HUES6 (cell line): Measurements from ENCODE around the gene CCNI2.
A peak's percentile ranks its signal among the peaks of the same experiment; 100 is the strongest.

Experiments used
- H3K27ac ChIP-seq: 2 replicates; pipeline ENCODE4 v1.7.0; 2013; ENCODE audit warnings: low read depth, mild to moderate bottlenecking, low read length, inconsistent platforms
- H3K27me3 ChIP-seq: 2 replicates; pipeline ENCODE4 v1.6.1; 2013; ENCODE audit warnings: low read length; ENCODE audit not compliant: control insufficient read depth, insufficient read depth
- H3K36me3 ChIP-seq: 2 replicates; pipeline ENCODE4 v1.6.1; 2013; ENCODE audit warnings: low read length; ENCODE audit not compliant: control insufficient read depth, insufficient read depth
- H3K4me1 ChIP-seq: 2 replicates; pipeline ENCODE4 v1.6.1; 2013; ENCODE audit warnings: low read length; ENCODE audit not compliant: control insufficient read depth, insufficient read depth
- H3K4me3 ChIP-seq: 2 replicates; pipeline ENCODE4 v1.5.1; 2013; ENCODE audit warnings: low read depth, low read length
- H3K9ac ChIP-seq: one replicate; pipeline ENCODE4 v1.6.1; 2013; ENCODE audit warnings: mild to moderate bottlenecking, low read length
- H3K9me3 ChIP-seq: 2 replicates; pipeline ENCODE4 v1.6.1; 2013; ENCODE audit warnings: low read depth, low read length; ENCODE audit not compliant: control insufficient read depth, insufficient read depth

CCNI2 gene

DNA sequence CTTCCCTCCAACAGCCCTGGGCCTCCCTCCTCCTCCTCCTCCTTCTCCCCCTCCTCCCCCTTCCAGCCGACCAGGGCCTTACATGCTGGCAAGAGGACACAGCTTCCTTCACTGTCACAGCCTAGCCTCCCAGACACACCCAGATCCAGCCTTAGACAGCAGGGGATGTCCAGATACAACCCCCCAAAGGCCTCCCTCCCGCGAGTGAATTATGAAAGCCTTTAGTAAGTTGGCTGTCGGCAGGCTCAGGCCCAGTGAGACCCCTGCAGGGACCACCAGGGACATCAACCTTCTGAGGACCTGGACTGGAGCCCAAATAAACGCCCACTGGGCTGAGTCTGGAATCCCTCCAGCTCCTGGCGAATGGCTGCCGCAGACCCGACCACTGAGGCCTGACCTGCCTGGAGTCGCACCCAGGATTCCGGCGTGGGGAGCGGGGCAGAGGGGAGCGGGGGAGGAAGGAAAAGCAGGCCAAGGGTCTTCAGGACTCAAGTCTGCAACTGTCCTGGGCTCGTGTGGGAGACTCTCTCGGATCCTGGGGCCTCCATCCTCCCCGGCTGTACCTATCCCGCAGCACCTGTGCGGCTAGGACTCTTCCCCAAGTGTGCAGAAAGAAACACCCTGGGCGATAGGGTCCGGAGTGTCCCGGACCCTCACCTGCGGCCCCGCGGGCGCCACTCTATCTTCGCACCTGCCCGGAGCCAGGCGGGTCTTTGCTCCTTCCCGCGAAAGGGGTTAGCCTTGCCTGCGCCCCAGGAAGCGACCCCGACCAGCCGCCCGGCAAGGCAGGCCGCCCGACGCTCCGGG lies 29.1 kb downstream of the CCNI2 start:
- H3K4me1 ChIP-seq: peaks cover 20% of the 10 kb centered on the region
- H3K27ac ChIP-seq: no peak overlapping the region
- H3K27me3 ChIP-seq: peaks cover 46% of the 10 kb centered on the region
- H3K4me3 ChIP-seq: peak overlapping the region; percentile 77
- no peaks in the 10 kb centered on the region for H3K36me3 ChIP-seq
- H3K9me3 ChIP-seq: no peaks in the 10 kb centered on the region
- peak overlapping the region; percentile 17 for H3K9ac ChIP-seq

DNA sequence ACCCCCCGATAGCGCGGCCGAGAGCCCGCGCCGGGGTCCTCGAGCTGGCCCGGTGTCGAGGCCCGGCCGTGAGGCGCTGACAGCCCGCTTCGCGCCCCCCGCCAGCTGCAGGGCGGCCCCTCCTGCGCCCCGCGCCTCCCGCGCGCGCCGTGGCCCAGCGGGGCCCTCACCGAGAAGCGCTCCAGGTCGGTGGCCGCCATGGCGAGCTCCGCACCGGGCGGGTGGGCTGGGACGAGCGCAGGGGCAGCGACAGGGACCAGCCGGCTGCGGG lies 29.6 kb downstream of the CCNI2 start:
- H3K9me3 ChIP-seq: no peaks in the 10 kb centered on the region
- peak overlapping the region; percentile 17 for H3K9ac ChIP-seq
- no peaks in the 10 kb centered on the region for H3K36me3 ChIP-seq
- no peak overlapping the region for H3K27ac ChIP-seq
- H3K4me3 ChIP-seq: peak overlapping the region; percentile 77
- H3K4me1 ChIP-seq: peaks cover 17% of the 10 kb centered on the region
- peaks cover 48% of the 10 kb centered on the region for H3K27me3 ChIP-seq

DNA sequence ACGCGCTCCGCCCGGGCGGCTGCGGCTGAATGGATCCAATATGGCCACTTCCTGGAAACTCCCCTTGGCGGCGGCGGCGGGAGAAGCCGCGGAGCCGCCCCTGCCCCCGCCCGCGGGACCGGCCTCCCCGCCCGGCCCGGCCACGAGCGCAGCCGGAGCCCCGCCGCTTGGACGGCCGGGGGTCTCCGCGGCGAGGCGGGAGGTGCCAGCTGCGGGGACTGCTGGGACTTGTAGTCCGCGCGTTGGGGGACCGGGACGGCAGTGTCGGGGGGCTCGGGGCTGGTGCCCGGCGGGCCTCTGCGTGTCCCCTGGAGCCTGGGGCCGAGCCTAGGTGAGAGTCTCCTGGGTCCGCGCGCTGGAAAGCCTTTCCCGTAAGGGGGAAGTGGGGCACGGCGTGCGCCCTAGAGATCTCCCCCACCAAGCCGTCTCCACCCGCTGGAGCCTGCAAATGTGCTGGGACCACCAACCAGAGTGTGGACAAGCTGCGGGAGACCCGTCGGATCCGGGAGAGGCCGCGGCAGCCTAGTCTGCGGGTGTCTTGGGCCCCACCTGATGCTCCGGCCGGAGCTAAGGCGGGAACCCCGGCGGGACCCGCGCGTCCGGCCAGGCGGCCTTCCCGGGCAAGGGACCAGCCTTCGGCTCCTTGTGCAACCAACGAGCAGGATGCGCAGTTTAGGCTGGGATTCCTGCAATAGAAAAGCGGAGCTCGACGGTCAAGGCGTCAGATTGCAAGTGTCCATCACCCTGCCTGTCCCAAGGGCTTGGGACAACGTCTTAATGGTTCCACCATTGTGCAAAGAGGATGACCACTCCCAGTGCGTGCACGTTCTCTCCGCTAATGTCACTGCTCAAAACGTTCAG lies 30.2 kb downstream of the CCNI2 start, which contains the start of gene SEPTIN8:
SEPTIN8 (minus strand) TSS at position 31 of the 861 bp plus-strand sequence. CDS start 102 bp downstream, outside the sequence.
- peak within 1 kb of the TSS; percentile 34 for H3K9ac ChIP-seq
- H3K27me3 ChIP-seq: peaks cover 53% of the 10 kb centered on the region
- no peaks in the 10 kb centered on the region for H3K36me3 ChIP-seq
- no peaks in the 10 kb centered on the region for H3K9me3 ChIP-seq
- H3K4me3 ChIP-seq: peak within 1 kb of the TSS; percentile 77
- H3K27ac ChIP-seq: no peak within 1 kb of the TSS
- peaks cover 15% of the 10 kb centered on the region for H3K4me1 ChIP-seq

DNA sequence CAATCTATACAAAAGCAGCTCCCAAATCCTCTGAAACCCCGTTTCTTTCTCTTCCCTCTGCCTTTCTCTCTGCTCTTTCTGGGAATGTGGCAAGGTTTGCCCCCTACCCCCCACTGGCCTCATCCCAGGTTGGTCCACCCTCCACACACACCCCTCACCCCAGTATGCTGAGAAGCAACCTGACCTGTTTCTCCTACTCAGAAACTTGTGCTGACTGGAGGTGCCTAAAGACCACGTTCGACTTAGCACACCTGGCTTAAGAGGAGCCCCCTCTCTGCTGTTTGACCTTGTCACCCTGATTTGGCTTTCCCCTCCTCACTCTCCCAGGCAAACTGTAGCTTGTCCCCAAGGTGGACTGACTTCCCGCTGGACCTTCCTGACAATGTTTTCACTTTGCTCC lies 30.9 kb downstream of the CCNI2 start:
- Histone ChIP-seq H3K9ac (no peak overlapping the region), H3K4me1 (peaks cover 13% of the 10 kb centered on the region), H3K27ac (no peak overlapping the region), H3K36me3 (no peaks in the 10 kb centered on the region), H3K9me3 (no peaks in the 10 kb centered on the region), H3K4me3 (peak overlapping the region; percentile 77), H3K27me3 (peaks cover 53% of the 10 kb centered on the region)

DNA sequence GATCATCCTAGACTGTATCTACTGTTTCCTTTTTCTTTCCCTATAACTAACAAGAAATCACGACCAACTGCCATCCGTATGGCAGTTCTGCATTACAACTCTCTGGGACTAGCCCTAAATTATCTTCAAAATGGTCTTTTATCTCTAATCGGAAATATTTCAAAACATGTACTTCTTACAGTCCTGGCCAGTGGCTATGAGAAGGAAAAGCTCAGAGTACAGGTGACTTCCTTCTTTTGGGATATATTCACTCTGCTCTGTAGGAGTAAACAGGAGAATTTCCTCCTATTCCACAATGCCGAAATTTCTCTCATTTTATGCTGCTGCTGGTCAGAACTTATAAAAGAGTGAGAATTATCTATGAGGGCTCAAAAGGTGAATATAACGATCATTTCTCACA lies 31.6 kb downstream of the CCNI2 start:
- Histone ChIP-seq H3K36me3 (no peaks in the 10 kb centered on the region), H3K4me1 (peaks cover 13% of the 10 kb centered on the region), H3K9ac (no peak overlapping the region), H3K27me3 (peaks cover 53% of the 10 kb centered on the region), H3K4me3 (no peak overlapping the region), H3K27ac (no peak overlapping the region), H3K9me3 (no peaks in the 10 kb centered on the region)

DNA sequence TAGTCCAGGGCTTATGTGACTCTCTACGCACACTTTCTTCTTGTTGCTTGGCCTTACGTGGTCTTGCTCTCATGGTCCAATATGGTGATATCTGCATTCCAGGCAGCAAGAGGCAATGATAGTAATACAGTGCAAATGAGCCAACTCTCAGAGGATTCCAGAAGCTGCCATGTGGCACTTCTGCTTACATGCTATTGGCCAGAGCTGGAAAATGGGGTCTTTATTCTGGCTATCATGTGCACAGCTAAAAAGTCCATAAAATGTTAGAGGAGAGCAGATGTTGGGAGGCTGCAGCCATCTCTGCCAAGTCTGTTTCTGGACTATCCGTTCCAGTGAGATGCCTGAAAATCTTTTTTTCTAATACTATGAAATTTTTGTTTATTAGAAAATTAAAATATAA lies 32.7 kb downstream of the CCNI2 start:
- Histone ChIP-seq H3K4me1 (peaks cover 13% of the 10 kb centered on the region), H3K27me3 (peaks cover 53% of the 10 kb centered on the region), H3K4me3 (no peak overlapping the region), H3K36me3 (no peaks in the 10 kb centered on the region), H3K9me3 (no peaks in the 10 kb centered on the region), H3K9ac (no peak overlapping the region), H3K27ac (no peak overlapping the region)

DNA sequence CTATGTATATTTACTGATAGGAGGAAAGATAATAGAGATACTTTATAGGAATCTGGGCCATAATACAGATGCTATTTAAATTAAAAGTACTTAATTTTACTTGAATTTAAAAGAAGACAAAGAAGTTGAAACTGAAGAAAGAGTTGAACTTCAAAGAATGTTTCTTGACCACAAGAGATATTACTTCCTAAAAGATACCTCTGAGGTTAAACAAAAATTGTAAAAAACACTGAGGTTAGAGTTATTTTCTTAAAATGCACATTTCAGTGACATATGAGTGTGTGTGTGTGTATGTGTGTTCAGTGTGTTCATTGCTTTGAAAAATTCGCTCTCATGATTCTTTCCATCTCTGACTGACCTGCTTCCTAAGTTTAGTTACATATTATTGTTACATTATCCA lies 33.4 kb downstream of the CCNI2 start:
- no peak overlapping the region for H3K4me3 ChIP-seq
- no peaks in the 10 kb centered on the region for H3K9me3 ChIP-seq
- H3K27ac ChIP-seq: no peak overlapping the region
- H3K27me3 ChIP-seq: peaks cover 46% of the 10 kb centered on the region
- H3K4me1 ChIP-seq: peaks cover 11% of the 10 kb centered on the region
- no peak overlapping the region for H3K9ac ChIP-seq
- H3K36me3 ChIP-seq: no peaks in the 10 kb centered on the region

DNA sequence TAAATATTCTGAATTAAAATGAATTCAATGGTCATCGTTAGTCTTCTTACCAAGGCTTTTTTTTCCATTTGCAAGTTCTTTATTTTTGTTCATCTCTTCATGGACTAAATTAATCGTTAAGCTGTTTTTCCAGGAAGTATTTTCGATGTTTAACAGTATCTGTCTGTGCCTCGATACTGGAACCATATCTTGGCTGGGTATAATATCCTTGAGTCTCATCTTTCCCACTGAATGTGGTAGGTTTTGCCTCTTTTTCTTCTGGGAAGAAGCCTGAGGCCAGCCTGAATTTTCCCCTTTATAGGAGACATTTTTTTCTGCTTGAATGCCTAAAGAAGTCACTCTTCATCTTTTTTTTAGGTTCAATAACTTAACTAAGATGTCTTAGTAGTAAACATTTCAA lies 33.8 kb downstream of the CCNI2 start:
- Histone ChIP-seq H3K4me1 (peaks cover 7% of the 10 kb centered on the region), H3K27me3 (peaks cover 42% of the 10 kb centered on the region), H3K36me3 (no peaks in the 10 kb centered on the region), H3K27ac (no peak overlapping the region), H3K9me3 (no peaks in the 10 kb centered on the region), H3K9ac (no peak overlapping the region), H3K4me3 (no peak overlapping the region)

DNA sequence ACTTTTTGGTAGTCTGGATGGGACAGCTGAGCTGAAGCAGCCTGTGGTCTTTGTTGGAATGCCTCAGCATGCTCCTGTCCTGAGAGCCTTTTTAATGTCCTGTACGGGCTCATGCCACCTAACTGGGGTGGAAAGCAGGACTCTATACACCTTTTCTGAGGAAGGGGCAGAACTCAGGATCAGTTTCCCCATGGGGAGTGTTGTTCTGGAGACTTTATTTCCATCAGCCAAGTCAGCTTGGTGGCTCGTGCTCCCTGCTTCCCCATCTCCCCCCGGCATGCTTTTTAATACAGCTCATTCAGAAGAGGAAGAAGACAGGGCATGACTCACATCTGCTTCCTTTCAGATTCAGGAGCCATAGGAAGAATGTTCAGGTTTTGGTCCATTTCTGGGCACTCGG lies 34.9 kb downstream of the CCNI2 start:
- no peak overlapping the region for H3K9ac ChIP-seq
- peaks cover 36% of the 10 kb centered on the region for H3K27me3 ChIP-seq
- H3K4me1 ChIP-seq: peaks cover 5% of the 10 kb centered on the region; the same call in 1 of the 2 replicates
- H3K27ac ChIP-seq: no peak overlapping the region
- H3K4me3 ChIP-seq: no peak overlapping the region
- no peaks in the 10 kb centered on the region for H3K36me3 ChIP-seq
- 0 out of 2 replicates have a peak, but pooled peaks cover 2% of the 10 kb centered on the region for H3K9me3 ChIP-seq

DNA sequence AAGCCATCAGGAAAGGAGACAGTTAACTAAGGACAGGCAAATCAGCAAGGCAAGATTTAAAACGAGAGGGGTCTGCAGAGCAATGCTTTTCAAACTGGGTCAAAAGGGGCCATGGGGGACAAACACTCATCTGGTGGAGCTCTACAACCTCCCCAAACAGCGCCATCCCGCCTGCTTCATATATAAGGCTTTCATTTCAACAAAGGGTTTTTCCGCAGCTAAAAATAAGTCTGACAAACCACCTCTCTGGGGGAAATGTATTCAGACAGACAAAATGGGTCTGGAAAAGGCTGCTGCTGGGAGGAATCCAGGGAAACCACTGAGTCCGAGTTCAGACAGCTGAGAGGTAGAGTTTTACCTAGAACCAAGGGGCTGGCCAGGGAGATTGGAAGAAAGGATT lies 38.1 kb downstream of the CCNI2 start:
- Histone ChIP-seq H3K9ac (no peak overlapping the region), H3K4me1 (peaks cover 8% of the 10 kb centered on the region; the same call in 1 of the 2 replicates), H3K4me3 (no peak overlapping the region), H3K36me3 (no peaks in the 10 kb centered on the region), H3K27ac (no peak overlapping the region), H3K9me3 (0 out of 2 replicates have a peak, but pooled peaks cover 2% of the 10 kb centered on the region), H3K27me3 (0 out of 2 replicates have a peak, but pooled peaks cover 10% of the 10 kb centered on the region)

DNA sequence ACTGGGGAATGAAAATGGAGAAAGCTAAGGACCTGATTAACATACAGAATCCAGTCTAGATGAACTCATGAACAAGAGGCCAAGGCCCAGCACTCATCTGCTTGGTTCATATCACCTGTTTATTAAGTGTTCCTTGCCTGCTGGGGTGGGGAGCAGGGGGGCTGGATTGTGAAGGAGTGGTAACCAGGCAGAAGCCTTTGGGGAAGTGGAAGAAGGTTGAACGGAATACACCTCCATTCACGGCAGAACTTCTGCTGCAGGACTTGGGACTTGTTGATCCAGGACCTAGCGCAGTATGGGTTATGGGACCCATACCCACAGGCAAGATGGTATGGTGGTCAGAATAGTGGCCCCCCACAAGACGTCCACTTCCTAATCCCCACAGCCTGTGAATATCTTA lies 38.6 kb downstream of the CCNI2 start:
- no peak overlapping the region for H3K27ac ChIP-seq
- no peak overlapping the region for H3K4me3 ChIP-seq
- peaks cover 8% of the 10 kb centered on the region; the same call in 1 of the 2 replicates for H3K4me1 ChIP-seq
- no peak overlapping the region for H3K9ac ChIP-seq
- no peaks in the 10 kb centered on the region for H3K36me3 ChIP-seq
- 0 out of 2 replicates have a peak, but pooled peaks cover 2% of the 10 kb centered on the region for H3K9me3 ChIP-seq
- 0 out of 2 replicates have a peak, but pooled peaks cover 7% of the 10 kb centered on the region for H3K27me3 ChIP-seq
